ENCODE data around the gene METRN. TPM values are rescaled to one million over a fixed set of nuclear protein-coding genes. Genes with fewer than 3 reads are reported as not detected.

The METRN gene
- total RNA-seq, 4 donors from 2014 or later, result 56.5 to 143 (median 78.0) TPM

GRCh38 chr16:672851-673250 is 42.1 kb upstream of the METRN start:
- DNase-seq (ENCODE audit: extremely low spot score), result no peak
- peaks cover 19 to 45% (median 36%) of the 10 kb centered on the region in 4 donors for H3K4me1 ChIP-seq
- no peaks in the 10 kb centered on the region for H3K9me3 ChIP-seq
- H3K27me3 ChIP-seq, result peaks cover 0 to 5% (median 0%) of the 10 kb centered on the region in 4 donors
- H3K27ac ChIP-seq (replicated peaks in 1 of 4), result no peak overlapping the region
- TF ChIP-seq CTCF (IDR thresholded peaks at IDR 0.05), result no peak
- no peak for TF ChIP-seq EP300 (IDR thresholded peaks at IDR 0.05)
- TF ChIP-seq POLR2AphosphoS5 (IDR thresholded peaks at IDR 0.05), result no peak
- no peak for TF ChIP-seq POLR2A (IDR thresholded peaks at IDR 0.05; ENCODE audit: low read depth)
- no peak overlapping the region for H3K4me3 ChIP-seq
- intact Hi-C loops (cut with DNase I), result no loop called here
- peaks cover 42 to 56% (median 50%) of the 10 kb centered on the region in 4 donors for H3K36me3 ChIP-seq
- 93% methylated on average over 17 of the region's 21 CpGs for WGBS

GRCh38 chr16:673399-673991 is 41.4 kb upstream of the METRN start:
- peaks cover 0 to 5% (median 0%) of the 10 kb centered on the region in 4 donors for H3K27me3 ChIP-seq
- 90% methylated on average over 7 of the region's 18 CpGs for WGBS
- intact Hi-C loops (cut with DNase I), result no loop called here
- TF ChIP-seq CTCF (IDR thresholded peaks at IDR 0.05) (no peak), EP300 (IDR thresholded peaks at IDR 0.05) (no peak), POLR2A (IDR thresholded peaks at IDR 0.05; ENCODE audit: low read depth) (no peak), POLR2AphosphoS5 (IDR thresholded peaks at IDR 0.05) (no peak)
- no peaks in the 10 kb centered on the region for H3K9me3 ChIP-seq
- no peak overlapping the region for H3K4me3 ChIP-seq
- DNase-seq (ENCODE audit: extremely low spot score), result no peak
- H3K36me3 ChIP-seq, result peaks cover 42 to 56% (median 50%) of the 10 kb centered on the region in 4 donors
- H3K27ac ChIP-seq (replicated peaks in 1 of 4), result no peak overlapping the region
- peaks cover 19 to 42% (median 34%) of the 10 kb centered on the region in 4 donors for H3K4me1 ChIP-seq

GRCh38 chr16:674214-674881 is 40.6 kb upstream of the METRN start:
- WGBS, result 86% methylated on average over 16 of the region's 22 CpGs
- H3K36me3 ChIP-seq, result peaks cover 42 to 49% (median 46%) of the 10 kb centered on the region in 4 donors
- peaks cover 16 to 39% (median 31%) of the 10 kb centered on the region in 4 donors for H3K4me1 ChIP-seq
- TF ChIP-seq POLR2AphosphoS5 (IDR thresholded peaks at IDR 0.05), result no peak
- no peak for TF ChIP-seq POLR2A (IDR thresholded peaks at IDR 0.05; ENCODE audit: low read depth)
- TF ChIP-seq CTCF (IDR thresholded peaks at IDR 0.05), result no peak
- TF ChIP-seq EP300 (IDR thresholded peaks at IDR 0.05), result no peak
- no peaks in the 10 kb centered on the region for H3K9me3 ChIP-seq
- no peak overlapping the region for H3K4me3 ChIP-seq
- H3K27me3 ChIP-seq, result peaks cover 0 to 5% (median 0%) of the 10 kb centered on the region in 4 donors
- DNase-seq (ENCODE audit: extremely low spot score), result no peak
- intact Hi-C loops (cut with DNase I), result no loop called here
- H3K27ac ChIP-seq (replicated peaks in 1 of 4), result peak overlapping the region in 2 of 4 donors; percentile 11 to 14

- Histone ChIP-seq H3K27me3 (peaks cover 0 to 5% (median 0%) of the 10 kb centered on the region in 4 donors), H3K4me1 (peaks cover 18 to 36% (median 31%) of the 10 kb centered on the region in 4 donors), H3K9me3 (no peaks in the 10 kb centered on the region), H3K36me3 (peaks cover 35 to 40% (median 38%) of the 10 kb centered on the region in 4 donors), H3K27ac (replicated peaks in 1 of 4) (peak within 1 kb of the TSS; percentile 14 to 63 (median 40)), H3K4me3 (peak within 1 kb of the TSS; percentile 47 to 60 (median 48))
- intact Hi-C loops (cut with DNase I), result no loop called here
- DNase-seq (ENCODE audit: extremely low spot score), result no peak
- TF ChIP-seq CTCF (IDR thresholded peaks at IDR 0.05) (no peak), EP300 (IDR thresholded peaks at IDR 0.05) (no peak), POLR2AphosphoS5 (IDR thresholded peaks at IDR 0.05) (no peak), POLR2A (IDR thresholded peaks at IDR 0.05; ENCODE audit: low read depth) (no peak)
- 23% methylated on average over 17 of the region's 73 CpGs for WGBS
These were observed 39.7 kb upstream of the METRN start, which contains the start of gene RHBDL1 for GRCh38 chr16:674968-675883. Gene RHBDL1 (plus strand): TSS chr16:675671. CDS start chr16:675791, 120 bp downstream.

All from esophagus muscularis mucosa (tissue), 4 donors.